A375 (cell line): ENCODE results near the gene RABL2B. TPM values are rescaled to one million over a fixed set of nuclear protein-coding genes. Genes with fewer than 3 reads are reported as not detected.

Experiments used
- total RNA-seq: library from RNA; depleted of rRNA; stranded (reverse); fragments of >200 nt; shearing (Covaris generic); gene quantifications from 2 replicates; pipeline ENCODE4 v1.2.3, GENCODE V29; 2014; rRNA removed

RABL2B gene
- total RNA-seq, result 11.0 and 12.8 TPM in 2 replicates

GRCh38 chr22:50783033-50783879, at the start of gene RABL2B:
TSS of gene RABL2B (minus strand) at chr22:50783636. CDS start at chr22:50782294, 1,342 bp downstream.

GRCh38 chr22:50737728-50738648, 45.4 kb downstream of the RABL2B start, which contains the start of gene ACR:
TSS of gene ACR (plus strand) at chr22:50738204. CDS start at chr22:50738236, 32 bp downstream.

Other genes with a start within 250 kb of the RABL2B start
- gene KLHDC7B, start 237.7 kb downstream of the RABL2B start, total RNA-seq, result 0.34 TPM in 1 of 2 replicates, not detected in the other
- not detected in 2 replicates for gene SYCE3, start 220.7 kb downstream of the RABL2B start, total RNA-seq
- gene CPT1B, start 205.2 kb downstream of the RABL2B start, total RNA-seq, result 8.2 and 18.8 TPM in 2 replicates
- gene CHKB, start 200.8 kb downstream of the RABL2B start, total RNA-seq, result 19.5 and 20.7 TPM in 2 replicates
- 0.03 and 0.04 TPM in 2 replicates for gene MAPK8IP2, start 182.8 kb downstream of the RABL2B start, total RNA-seq
- gene ARSA, start 155.5 kb downstream of the RABL2B start, total RNA-seq, result 7.7 and 8.0 TPM in 2 replicates
- 0.29 and 0.30 TPM in 2 replicates for gene SHANK3, start 110.8 kb downstream of the RABL2B start, total RNA-seq
- gene ACR, start 45.4 kb downstream of the RABL2B start, total RNA-seq, result 1.1 TPM in 1 of 2 replicates, not detected in the other